Measurements from ENCODE around the gene CELSR1. TPM values are rescaled to one million over a fixed set of nuclear protein-coding genes. Genes with fewer than 3 reads are reported as not detected.
A peak's percentile ranks its signal among the peaks of the same experiment; 100 is the strongest.

Gene CELSR1
- total RNA-seq, 1 experiment from 2014 or later = 33.2 TPM

GRCh38 chr22:46390652-46391301 lies 146.6 kb downstream of the CELSR1 start:
- BruUV-seq (replicated peaks) = no TSS peak
- H3K36me3 ChIP-seq (ENCODE audit: control insufficient read depth, insufficient read depth, low read length) = no peaks in the 10 kb centered on the region
- H3K9me3 Mint-ChIP-seq (ENCODE audit: unreplicated experiment) = no peaks in the 10 kb centered on the region
- CTCF ChIA-PET = interaction anchor here (0.6 kb wide), 1 partner anchor 123 kb away, joined by 4 read pairs; the partner anchor contains the start of gene TTC38
- no peak overlapping the region for H3K4me3 ChIP-seq (ENCODE audit: low read depth, low read length)
- no peaks in the 10 kb centered on the region for H3K9me3 ChIP-seq
- peak overlapping the region; percentile 76 for H3K27ac Mint-ChIP-seq (ENCODE audit: unreplicated experiment)
- peak in 1 of 2 experiments; percentile 16 for TF ChIP-seq CTCF (IDR thresholded peaks at IDR 0.05; ENCODE audit: insufficient read depth in 1 of 2, low read depth in 1 of 2, low read length in 1 of 2, severe bottlenecking in 1 of 2, unreplicated experiment in 1 of 2)
- H3K27me3 Mint-ChIP-seq (ENCODE audit: insufficient read depth, unreplicated experiment) = no peaks in the 10 kb centered on the region
- no peaks in the 10 kb centered on the region for H3K4me1 ChIP-seq
- H3K4me1 Mint-ChIP-seq (ENCODE audit: low read depth, unreplicated experiment) = no peaks in the 10 kb centered on the region
- peak in 1 of 2 experiments; percentile 39 for DNase-seq
- intact Hi-C loops (cut with micrococcal nuclease; ENCODE audit: unreplicated experiment) = loop anchor here (5.0 kb wide), 1 partner anchor 33 kb away; no protein-coding TSS in a partner anchor
- peaks cover 4% of the 10 kb centered on the region for H3K36me3 Mint-ChIP-seq (ENCODE audit: insufficient read depth, unreplicated experiment)
- no peaks in the 10 kb centered on the region for H3K27me3 ChIP-seq (replicated peaks; ENCODE audit: control insufficient read depth, insufficient read depth, low read length)
- no peak overlapping the region for H3K4me3 Mint-ChIP-seq (ENCODE audit: unreplicated experiment)
- POLR2A ChIA-PET = interaction anchor here (0.6 kb wide), 1 partner anchor 173 kb away, joined by 5 read pairs; no protein-coding TSS in a partner anchor

GRCh38 chr22:46390105-46390651 lies 147.2 kb downstream of the CELSR1 start:
- ChIA-PET CTCF (interaction anchor here (0.6 to 1.2 kb wide), 2 partner anchors 23 to 122 kb away, joined by 3 to 4 read pairs; partner anchors contain the start of gene TTC38), POLR2A (interaction anchor here (0.6 kb wide), 1 partner anchor 173 kb away, joined by 5 read pairs; no protein-coding TSS in a partner anchor)
- Mint-ChIP-seq H3K36me3 (ENCODE audit: insufficient read depth, unreplicated experiment) (peaks cover 4% of the 10 kb centered on the region), H3K27ac (ENCODE audit: unreplicated experiment) (peak overlapping the region; percentile 76), H3K4me3 (ENCODE audit: unreplicated experiment) (no peak overlapping the region), H3K9me3 (ENCODE audit: unreplicated experiment) (no peaks in the 10 kb centered on the region), H3K27me3 (ENCODE audit: insufficient read depth, unreplicated experiment) (no peaks in the 10 kb centered on the region), H3K4me1 (ENCODE audit: low read depth, unreplicated experiment) (no peaks in the 10 kb centered on the region)
- no peaks in the 10 kb centered on the region for H3K36me3 ChIP-seq (ENCODE audit: control insufficient read depth, insufficient read depth, low read length)
- TF ChIP-seq CTCF (IDR thresholded peaks at IDR 0.05; ENCODE audit: insufficient read depth in 1 of 2, low read depth in 1 of 2, low read length in 1 of 2, severe bottlenecking in 1 of 2, unreplicated experiment in 1 of 2) = no peak
- intact Hi-C loops (cut with micrococcal nuclease; ENCODE audit: unreplicated experiment) = loop anchor here (5.0 kb wide), 1 partner anchor 33 kb away; no protein-coding TSS in a partner anchor
- H3K4me3 ChIP-seq (ENCODE audit: low read depth, low read length) = no peak overlapping the region
- no TSS peak for BruUV-seq (replicated peaks)
- DNase-seq = no peak
- no peaks in the 10 kb centered on the region for H3K9me3 ChIP-seq
- no peaks in the 10 kb centered on the region for H3K27me3 ChIP-seq (replicated peaks; ENCODE audit: control insufficient read depth, insufficient read depth, low read length)
- H3K4me1 ChIP-seq = no peaks in the 10 kb centered on the region

GRCh38 chr22:46389081-46389480 lies 148.3 kb downstream of the CELSR1 start:
- Histone ChIP-seq H3K4me3 (ENCODE audit: low read depth, low read length) (no peak overlapping the region), H3K36me3 (ENCODE audit: control insufficient read depth, insufficient read depth, low read length) (no peaks in the 10 kb centered on the region), H3K9me3 (no peaks in the 10 kb centered on the region), H3K4me1 (no peaks in the 10 kb centered on the region), H3K27me3 (replicated peaks; ENCODE audit: control insufficient read depth, insufficient read depth, low read length) (no peaks in the 10 kb centered on the region)
- ChIA-PET POLR2A (no interaction called here), CTCF (interaction anchor here (1.2 kb wide), 1 partner anchor 21 kb away, joined by 3 read pairs; no protein-coding TSS in a partner anchor)
- H3K27me3 Mint-ChIP-seq (ENCODE audit: insufficient read depth, unreplicated experiment) = no peaks in the 10 kb centered on the region
- no peaks in the 10 kb centered on the region for H3K4me1 Mint-ChIP-seq (ENCODE audit: low read depth, unreplicated experiment)
- no peaks in the 10 kb centered on the region for H3K9me3 Mint-ChIP-seq (ENCODE audit: unreplicated experiment)
- H3K27ac Mint-ChIP-seq (ENCODE audit: unreplicated experiment) = no peak overlapping the region
- peaks cover 4% of the 10 kb centered on the region for H3K36me3 Mint-ChIP-seq (ENCODE audit: insufficient read depth, unreplicated experiment)
- DNase-seq = no peak
- BruUV-seq (replicated peaks) = no TSS peak
- intact Hi-C loops (cut with micrococcal nuclease; ENCODE audit: unreplicated experiment) = no loop called here
- H3K4me3 Mint-ChIP-seq (ENCODE audit: unreplicated experiment) = no peak overlapping the region
- no peak for TF ChIP-seq CTCF (IDR thresholded peaks at IDR 0.05; ENCODE audit: insufficient read depth in 1 of 2, low read depth in 1 of 2, low read length in 1 of 2, severe bottlenecking in 1 of 2, unreplicated experiment in 1 of 2)
